SJSA1 (cell line): Measurements from ENCODE around the gene CYP27A1. TPM values are rescaled to one million over a fixed set of nuclear protein-coding genes. Genes with fewer than 3 reads are reported as not detected.

Experiments used
- DNase-seq, 2 experiments: peaks; one replicate each; pipeline ENCODE4 v3.0.0-alpha.2; 2015 to 2020; ENCODE audit warnings: low spot score in 2 of 2, low read depth in 1 of 2
- H3K27ac ChIP-seq: fragments of 250-450 bp; sonication (Bioruptor Pico); 2 replicates; pipeline ENCODE4 v1.5.1; 2020; ENCODE audit warnings: mild to moderate bottlenecking, moderate library complexity
- H3K27me3 ChIP-seq: fragments of 250-450 bp; sonication (Bioruptor Pico); replicated peaks from 2 replicates; pipeline ENCODE4 v1.5.1; 2020; ENCODE audit warnings: mild to moderate bottlenecking, moderate library complexity
- H3K36me3 ChIP-seq: fragments of 250-450 bp; sonication (Bioruptor Pico); 2 replicates; pipeline ENCODE4 v1.5.1; 2020; ENCODE audit warnings: mild to moderate bottlenecking
- H3K4me1 ChIP-seq: fragments of 250-450 bp; sonication (Bioruptor Pico); replicated peaks from 2 replicates; pipeline ENCODE4 v1.6.1; 2021; ENCODE audit warnings: mild to moderate bottlenecking
- H3K4me3 ChIP-seq: fragments of 250-450 bp; sonication (Bioruptor Pico); 2 replicates; pipeline ENCODE4 v1.5.1; 2020; ENCODE audit warnings: mild to moderate bottlenecking
- H3K9me3 ChIP-seq: fragments of 250-450 bp; sonication (Bioruptor Pico); replicated peaks from 2 replicates; pipeline ENCODE4 v1.5.1; 2020; ENCODE audit warnings: mild to moderate bottlenecking
- total RNA-seq: library from RNA; depleted of rRNA; stranded (reverse); fragments of >200 nt; shearing (Covaris generic); gene quantifications from 2 replicates; pipeline ENCODE4 v1.2.3, GENCODE V29; 2014

The CYP27A1 gene
- total RNA-seq, 1 experiment from 2014 or later = 5.5 TPM

- no peak overlapping the region for H3K4me3 ChIP-seq
Observed at GRCh38 chr2:218783688-218784087, 1.7 kb downstream of the CYP27A1 start.

GRCh38 chr2:218785103-218785502 is 3.2 kb downstream of the CYP27A1 start:
- Histone ChIP-seq H3K4me3 (no peak overlapping the region), H3K27ac (no peak overlapping the region), H3K9me3 (no peaks in the 10 kb centered on the region), H3K27me3 (peaks cover 8% of the 10 kb centered on the region), H3K36me3 (no peaks in the 10 kb centered on the region), H3K4me1 (peaks cover 17% of the 10 kb centered on the region)
- DNase-seq = no peak

More at GRCh38 chr2:218783688-218784087, 1.7 kb downstream of the CYP27A1 start:
- Histone ChIP-seq H3K27ac (no peak overlapping the region), H3K27me3 (peaks cover 8% of the 10 kb centered on the region), H3K4me1 (peaks cover 17% of the 10 kb centered on the region), H3K9me3 (no peaks in the 10 kb centered on the region), H3K36me3 (no peaks in the 10 kb centered on the region)
- DNase-seq = no peak

GRCh38 chr2:218786133-218786532 is 4.2 kb downstream of the CYP27A1 start:
- no peak for DNase-seq
- no peaks in the 10 kb centered on the region for H3K9me3 ChIP-seq
- no peak overlapping the region for H3K4me3 ChIP-seq
- H3K36me3 ChIP-seq = no peaks in the 10 kb centered on the region
- no peak overlapping the region for H3K27ac ChIP-seq
- H3K4me1 ChIP-seq = peaks cover 14% of the 10 kb centered on the region
- peaks cover 6% of the 10 kb centered on the region for H3K27me3 ChIP-seq

- Histone ChIP-seq H3K4me1 (no peaks in the 10 kb centered on the region), H3K27me3 (no peaks in the 10 kb centered on the region), H3K36me3 (no peaks in the 10 kb centered on the region), H3K4me3 (no peak overlapping the region), H3K27ac (no peak overlapping the region), H3K9me3 (no peaks in the 10 kb centered on the region)
- DNase-seq = no peak
Observed at GRCh38 chr2:218788529-218789255, 6.7 kb downstream of the CYP27A1 start.

- DNase-seq = no peak
- Histone ChIP-seq H3K27ac (no peak overlapping the region), H3K4me1 (no peaks in the 10 kb centered on the region), H3K27me3 (no peaks in the 10 kb centered on the region), H3K9me3 (no peaks in the 10 kb centered on the region), H3K36me3 (no peaks in the 10 kb centered on the region), H3K4me3 (no peak overlapping the region)
Observed at GRCh38 chr2:218792433-218792832, 10.5 kb downstream of the CYP27A1 start.

GRCh38 chr2:218796691-218797090 is 14.7 kb downstream of the CYP27A1 start:
- Histone ChIP-seq H3K36me3 (no peaks in the 10 kb centered on the region), H3K27ac (no peak overlapping the region), H3K4me1 (no peaks in the 10 kb centered on the region), H3K4me3 (no peak overlapping the region), H3K27me3 (no peaks in the 10 kb centered on the region), H3K9me3 (no peaks in the 10 kb centered on the region)
- DNase-seq = no peak

GRCh38 chr2:218798767-218799504 is 17.0 kb downstream of the CYP27A1 start:
- Histone ChIP-seq H3K27ac (no peak overlapping the region), H3K4me3 (no peak overlapping the region), H3K4me1 (no peaks in the 10 kb centered on the region), H3K27me3 (no peaks in the 10 kb centered on the region), H3K9me3 (no peaks in the 10 kb centered on the region), H3K36me3 (no peaks in the 10 kb centered on the region)
- no peak for DNase-seq

- Histone ChIP-seq H3K27ac (no peak overlapping the region), H3K27me3 (no peaks in the 10 kb centered on the region), H3K4me1 (no peaks in the 10 kb centered on the region), H3K4me3 (no peak overlapping the region), H3K9me3 (no peaks in the 10 kb centered on the region), H3K36me3 (no peaks in the 10 kb centered on the region)
- DNase-seq = no peak
Observed at GRCh38 chr2:218799990-218800389, 18.0 kb downstream of the CYP27A1 start.

- no peaks in the 10 kb centered on the region for H3K27me3 ChIP-seq
- H3K27ac ChIP-seq = no peak overlapping the region
- H3K4me1 ChIP-seq = no peaks in the 10 kb centered on the region; the same call in 1 of the 2 replicates
- H3K36me3 ChIP-seq = no peaks in the 10 kb centered on the region
- no peaks in the 10 kb centered on the region for H3K9me3 ChIP-seq
- no peak for DNase-seq
- H3K4me3 ChIP-seq = no peak overlapping the region
Observed at GRCh38 chr2:218802386-218802994, 20.5 kb downstream of the CYP27A1 start.

GRCh38 chr2:218804817-218805216 is 22.9 kb downstream of the CYP27A1 start:
- no peaks in the 10 kb centered on the region for H3K9me3 ChIP-seq
- no peaks in the 10 kb centered on the region for H3K27me3 ChIP-seq
- no peaks in the 10 kb centered on the region; the same call in 1 of the 2 replicates for H3K4me1 ChIP-seq
- H3K4me3 ChIP-seq = no peak overlapping the region
- H3K27ac ChIP-seq = no peak overlapping the region
- no peak for DNase-seq
- no peaks in the 10 kb centered on the region for H3K36me3 ChIP-seq

- Histone ChIP-seq H3K4me1 (no peaks in the 10 kb centered on the region; the same call in 1 of the 2 replicates), H3K36me3 (no peaks in the 10 kb centered on the region), H3K27ac (no peak overlapping the region), H3K9me3 (no peaks in the 10 kb centered on the region), H3K27me3 (no peaks in the 10 kb centered on the region), H3K4me3 (no peak overlapping the region)
- no peak for DNase-seq
Observed at GRCh38 chr2:218805627-218806026, 23.7 kb downstream of the CYP27A1 start.

- Histone ChIP-seq H3K36me3 (no peaks in the 10 kb centered on the region), H3K4me1 (no peaks in the 10 kb centered on the region; the same call in 1 of the 2 replicates), H3K27me3 (no peaks in the 10 kb centered on the region), H3K4me3 (no peak overlapping the region), H3K9me3 (no peaks in the 10 kb centered on the region), H3K27ac (no peak overlapping the region)
- DNase-seq = peak in 1 of 2 experiments; percentile 29
Observed at GRCh38 chr2:218806346-218806978, 24.5 kb downstream of the CYP27A1 start.

GRCh38 chr2:218807626-218808025 is 25.7 kb downstream of the CYP27A1 start:
- Histone ChIP-seq H3K4me1 (no peaks in the 10 kb centered on the region; the same call in 1 of the 2 replicates), H3K4me3 (no peak overlapping the region), H3K36me3 (no peaks in the 10 kb centered on the region), H3K27ac (no peak overlapping the region), H3K27me3 (no peaks in the 10 kb centered on the region), H3K9me3 (no peaks in the 10 kb centered on the region)
- no peak for DNase-seq
